Hepatic stellate cell (primary cell): Measurements from ENCODE around the gene RELA.
"Not testable (repeated sequence)": the region's sequence is repeated elsewhere in the genome, so short reads cannot be mapped to it uniquely, and the experiment has no call there.

Source experiments
- DNase-seq: peaks from one replicate; pipeline ENCODE4 v3.0.0; 2011; ENCODE audit warnings: low spot score

Gene RELA

DNA sequence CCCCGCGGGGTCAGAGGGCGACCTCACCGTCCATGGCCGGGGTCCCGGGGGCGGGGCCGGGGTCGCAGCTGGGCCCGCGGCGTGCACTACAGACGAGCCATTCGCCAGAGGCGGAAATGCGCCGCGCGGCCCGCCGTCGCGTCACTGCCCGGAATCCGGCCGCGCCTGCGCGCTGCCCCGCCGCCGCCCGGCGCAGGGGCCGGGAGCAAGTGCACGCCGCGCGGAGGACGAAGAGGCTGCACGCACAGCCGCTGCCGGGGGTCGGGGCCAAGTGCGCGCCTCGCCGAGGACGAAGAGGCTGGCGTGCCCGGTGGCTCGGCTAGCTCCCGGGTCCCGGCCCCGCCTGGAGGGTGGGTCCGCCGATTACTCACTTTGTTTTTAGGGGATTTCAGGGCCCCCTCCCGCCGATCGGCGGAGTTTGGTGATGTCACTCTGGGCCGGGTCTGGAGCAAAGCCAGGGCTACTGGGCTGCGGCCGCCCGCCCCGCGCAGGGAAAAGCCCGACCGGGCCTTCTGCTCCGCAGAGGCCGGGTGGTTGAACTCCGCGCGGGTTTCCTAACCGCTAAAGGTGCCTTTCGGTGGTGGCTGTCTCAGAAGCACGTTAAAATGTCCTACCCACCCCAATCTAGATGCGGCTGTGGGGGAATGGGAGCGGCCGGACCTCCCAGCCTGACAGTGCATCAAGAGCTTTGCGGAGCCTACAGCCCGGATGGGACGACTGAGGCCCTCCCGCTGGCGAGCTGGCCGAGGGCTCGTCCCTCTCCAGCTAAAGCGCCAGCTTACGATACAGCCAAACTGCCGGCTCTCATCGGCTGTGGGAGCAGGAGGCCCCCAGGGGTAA is at the start of gene RELA:
Gene RELA, minus strand, starts transcription at position 118 of the 840 bp plus-strand sequence. Its CDS starts 84 bp downstream, at position 34.
- DNase-seq: peak; percentile 92

- DNase-seq: peak; percentile 98
These were observed 49.3 kb upstream of the RELA start, which contains the start of gene KAT5 for GRCh38 chr11:65711785-65712632. TSS of gene KAT5 (plus strand) at chr11:65712252. CDS start at chr11:65712268, 16 bp downstream.

GRCh38 chr11:65710421-65710820 is 47.7 kb upstream of the RELA start:
- DNase-seq: no peak

DNA sequence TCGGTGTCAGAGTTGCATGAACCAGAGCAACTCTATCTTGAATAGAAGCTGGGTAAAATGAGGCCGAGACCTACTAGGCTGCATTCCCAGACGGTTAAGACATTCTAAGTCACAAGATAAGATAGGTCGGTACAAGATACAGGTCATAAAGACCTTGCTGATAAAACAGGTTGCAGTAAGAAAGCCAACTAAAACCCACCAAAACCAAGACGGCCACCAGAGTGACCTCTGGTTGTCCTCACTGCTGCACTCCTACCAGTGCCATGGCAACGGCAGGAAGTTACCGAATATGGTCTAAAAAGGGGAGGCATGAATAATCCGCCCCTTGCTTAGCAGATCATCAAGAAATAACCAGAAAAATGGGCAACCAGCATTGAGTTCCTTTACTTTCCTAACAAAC is 46.9 kb upstream of the RELA start:
- no peak for DNase-seq

DNA sequence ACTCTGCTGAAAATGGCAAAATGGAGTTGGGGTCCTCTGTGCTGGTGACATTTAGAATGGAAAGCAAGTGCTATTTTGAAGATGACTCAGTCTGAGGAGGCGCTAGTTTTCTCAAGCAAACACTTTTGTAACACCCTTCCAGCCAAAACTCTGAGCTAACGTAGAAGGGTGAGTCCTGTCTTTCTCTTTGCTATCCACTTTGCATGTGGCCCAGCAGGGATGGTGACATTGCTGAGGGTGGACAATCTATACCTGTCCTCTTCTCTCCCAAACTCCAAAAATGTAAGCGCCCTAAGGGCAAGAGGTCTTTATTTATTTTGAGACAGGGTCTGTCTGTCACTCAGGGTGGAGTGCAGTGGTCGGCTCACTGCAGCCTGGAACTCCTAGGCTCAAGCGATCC is 45.7 kb upstream of the RELA start:
- no peak for DNase-seq

- not testable (repeated sequence) for DNase-seq
These were observed 44.3 kb upstream of the RELA start for GRCh38 chr11:65707002-65707401.

- not testable (repeated sequence) for DNase-seq
These were observed 43.6 kb upstream of the RELA start for GRCh38 chr11:65706303-65706763.

GRCh38 chr11:65703846-65704245 is 41.1 kb upstream of the RELA start:
- no peak for DNase-seq

DNA sequence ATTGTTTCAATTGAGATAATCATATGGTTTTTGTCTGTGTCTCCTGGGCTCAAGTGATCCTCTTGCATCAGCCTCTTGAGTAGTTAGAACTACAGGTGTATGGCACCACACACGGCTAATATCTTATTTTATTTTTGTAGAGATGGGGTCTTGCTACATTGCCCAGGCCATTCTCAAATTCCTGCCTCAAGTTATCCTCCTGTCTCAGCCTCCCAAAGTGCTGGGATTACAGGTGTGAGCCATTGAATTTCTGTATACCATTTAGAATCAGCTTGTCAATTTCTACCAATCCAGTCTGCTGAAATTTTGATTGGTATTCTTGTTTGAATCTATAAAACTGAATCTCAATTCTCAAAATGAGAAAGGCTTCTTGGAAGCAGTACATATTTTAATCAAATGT is 39.0 kb upstream of the RELA start:
- no peak for DNase-seq

DNA sequence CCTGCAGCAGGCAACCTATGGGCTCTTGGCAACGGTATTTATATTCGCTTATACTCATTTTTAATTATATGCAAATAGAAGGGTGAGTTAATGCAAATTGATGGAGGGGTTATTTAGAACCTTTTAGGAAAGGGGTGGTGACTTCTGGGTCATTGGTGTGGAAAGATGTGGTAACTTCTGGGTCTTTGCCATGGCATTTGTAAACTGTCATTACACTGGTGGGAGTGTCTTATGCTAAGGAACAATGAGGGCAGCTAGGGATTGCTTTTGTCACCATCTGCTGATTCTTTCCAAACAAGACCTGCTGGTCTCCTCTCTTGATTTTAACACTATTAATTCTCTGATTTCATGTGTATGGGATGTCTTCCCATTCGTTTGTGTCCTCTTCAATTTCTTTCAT is 37.7 kb upstream of the RELA start:
- no peak for DNase-seq

- DNase-seq: no peak
These were observed 36.6 kb upstream of the RELA start for GRCh38 chr11:65699306-65699705.

GRCh38 chr11:65698205-65698604 is 35.5 kb upstream of the RELA start:
- no peak for DNase-seq

GRCh38 chr11:65696802-65697552 is 34.3 kb upstream of the RELA start:
- no peak for DNase-seq

GRCh38 chr11:65695459-65696241 is 32.9 kb upstream of the RELA start:
- no peak for DNase-seq

- DNase-seq: no peak
These were observed 29.7 kb upstream of the RELA start for GRCh38 chr11:65692367-65692766.

DNA sequence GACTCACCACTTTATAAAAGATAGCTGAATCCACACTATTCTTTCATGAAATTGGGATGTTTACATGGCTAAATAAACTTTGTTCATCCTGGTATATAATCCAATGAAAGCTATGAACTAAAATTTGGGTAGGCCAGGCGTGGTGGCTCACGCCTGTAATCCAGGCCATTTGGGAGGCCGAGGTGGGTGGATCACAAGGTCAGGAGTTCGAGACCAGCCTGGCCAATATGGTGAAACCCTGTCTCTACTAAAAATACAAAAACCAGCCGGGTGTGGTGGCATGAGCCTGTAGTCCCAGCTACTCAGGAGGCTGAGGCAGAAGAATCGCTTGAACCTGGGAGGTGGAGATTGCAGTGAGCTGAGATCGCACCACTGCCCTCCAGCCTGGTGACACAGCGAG is 29.1 kb upstream of the RELA start:
- not testable (repeated sequence) for DNase-seq

DNA sequence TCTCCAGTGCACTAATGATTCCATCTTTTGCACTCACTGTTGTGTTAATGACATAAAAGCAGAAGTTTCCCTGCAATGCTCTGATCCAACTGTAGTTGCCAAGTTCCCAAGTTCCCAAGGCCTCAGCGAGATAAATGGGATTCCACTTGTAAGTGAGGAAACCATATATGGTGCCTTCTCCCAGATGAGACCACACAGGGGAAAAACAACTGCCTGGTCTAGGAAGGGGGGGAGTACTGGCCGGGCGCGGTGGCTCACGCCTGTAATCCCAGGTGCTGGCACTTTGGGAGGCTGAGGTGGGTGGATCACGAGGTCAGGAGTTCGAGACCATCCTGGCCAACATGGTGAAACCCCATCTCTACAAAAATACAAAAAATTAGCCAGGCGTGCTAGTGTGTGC is 23.3 kb upstream of the RELA start:
- DNase-seq: no peak

DNA sequence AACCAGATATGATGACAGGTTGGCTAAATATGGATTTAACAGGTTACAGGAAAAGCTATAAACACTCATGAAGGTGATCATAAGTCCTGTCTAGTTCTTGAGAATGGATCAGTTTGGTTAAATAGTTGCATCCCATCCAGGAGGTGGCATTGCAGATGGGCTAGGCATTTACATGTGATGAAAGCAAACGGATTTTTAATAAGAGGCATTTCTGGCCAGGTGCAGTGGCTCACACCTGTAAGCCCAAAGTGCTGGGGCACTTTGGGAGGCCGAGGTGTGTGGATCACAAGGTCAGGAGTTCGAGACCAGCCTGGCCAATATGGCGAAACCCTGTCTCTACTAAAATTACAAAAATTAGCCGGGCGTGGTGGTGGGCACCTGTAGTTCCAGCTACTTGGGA is 20.8 kb upstream of the RELA start:
- not testable (repeated sequence) for DNase-seq

- no peak for DNase-seq
These were observed 17.6 kb upstream of the RELA start for GRCh38 chr11:65680192-65680743.

- DNase-seq: no peak
These were observed 10.3 kb upstream of the RELA start for GRCh38 chr11:65672982-65673381.
